ENCODE data around the gene MACROD2. TPM values are rescaled to one million over a fixed set of nuclear protein-coding genes. Genes with fewer than 3 reads are reported as not detected.

The MACROD2 gene
- total RNA-seq, 1 donor from 2014 or later: 2.4 TPM

DNA sequence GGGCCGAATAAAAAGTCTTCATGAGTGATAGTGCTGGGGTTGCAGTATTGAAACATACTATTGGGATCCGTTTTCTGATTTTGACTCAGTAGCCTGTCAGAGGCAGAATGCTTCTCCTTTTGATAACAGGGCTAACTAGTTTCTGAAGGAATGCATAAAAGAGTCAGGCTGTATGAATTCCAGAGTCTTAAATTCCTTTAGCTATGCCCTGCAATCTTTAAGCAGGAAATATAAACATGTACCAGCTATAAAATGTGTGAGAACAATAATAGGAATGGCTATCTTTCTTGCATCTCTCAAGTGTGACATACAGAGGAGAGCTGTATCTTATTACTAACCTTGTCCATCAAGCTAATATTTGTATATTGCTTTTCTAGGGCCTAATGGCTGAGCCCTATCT is 1660.8 kb downstream of the MACROD2 start:
- H3K79me2 ChIP-seq (ENCODE audit: insufficient read depth, low read length): no peaks in the 10 kb centered on the region
- Mint-ChIP-seq H3K27me3 (ENCODE audit: low read depth, unreplicated experiment) (peaks cover 2% of the 10 kb centered on the region), H3K36me3 (ENCODE audit: low read depth, unreplicated experiment) (no peaks in the 10 kb centered on the region), H3K9me3 (ENCODE audit: unreplicated experiment) (no peaks in the 10 kb centered on the region), H3K27ac (ENCODE audit: unreplicated experiment) (no peak overlapping the region), H3K4me1 (ENCODE audit: low read depth, unreplicated experiment) (no peaks in the 10 kb centered on the region), H3K4me3 (ENCODE audit: unreplicated experiment) (no peak overlapping the region)
- no peak overlapping the region for H3K9ac ChIP-seq (ENCODE audit: low read length)
- no peak overlapping the region for H3K27ac ChIP-seq (ENCODE audit: low read depth, low read length)
- H3K9me3 ChIP-seq (ENCODE audit: insufficient read depth, low read depth, low read length): no peaks in the 10 kb centered on the region
- no peak overlapping the region for H3K4me3 ChIP-seq (ENCODE audit: insufficient read depth, low read depth, low read length)
- no peaks in the 10 kb centered on the region for H3K36me3 ChIP-seq (ENCODE audit: insufficient read depth, low read length)
- H3K27me3 ChIP-seq (ENCODE audit: insufficient read depth, low read length): no peaks in the 10 kb centered on the region
- DNase-seq (ENCODE audit: low read depth) (no peak), FAIRE-seq (peak; percentile 67)
- no peaks in the 10 kb centered on the region for H4K20me1 ChIP-seq (ENCODE audit: insufficient read depth, low read length)
- no peak overlapping the region for H2AFZ ChIP-seq (ENCODE audit: low read depth, low read length)
- peaks cover 7% of the 10 kb centered on the region for H3K4me1 ChIP-seq (ENCODE audit: insufficient read depth, low read length)
- H3K4me2 ChIP-seq (ENCODE audit: low read length): peak overlapping the region; percentile 34
- TF ChIP-seq, protein P1, sequence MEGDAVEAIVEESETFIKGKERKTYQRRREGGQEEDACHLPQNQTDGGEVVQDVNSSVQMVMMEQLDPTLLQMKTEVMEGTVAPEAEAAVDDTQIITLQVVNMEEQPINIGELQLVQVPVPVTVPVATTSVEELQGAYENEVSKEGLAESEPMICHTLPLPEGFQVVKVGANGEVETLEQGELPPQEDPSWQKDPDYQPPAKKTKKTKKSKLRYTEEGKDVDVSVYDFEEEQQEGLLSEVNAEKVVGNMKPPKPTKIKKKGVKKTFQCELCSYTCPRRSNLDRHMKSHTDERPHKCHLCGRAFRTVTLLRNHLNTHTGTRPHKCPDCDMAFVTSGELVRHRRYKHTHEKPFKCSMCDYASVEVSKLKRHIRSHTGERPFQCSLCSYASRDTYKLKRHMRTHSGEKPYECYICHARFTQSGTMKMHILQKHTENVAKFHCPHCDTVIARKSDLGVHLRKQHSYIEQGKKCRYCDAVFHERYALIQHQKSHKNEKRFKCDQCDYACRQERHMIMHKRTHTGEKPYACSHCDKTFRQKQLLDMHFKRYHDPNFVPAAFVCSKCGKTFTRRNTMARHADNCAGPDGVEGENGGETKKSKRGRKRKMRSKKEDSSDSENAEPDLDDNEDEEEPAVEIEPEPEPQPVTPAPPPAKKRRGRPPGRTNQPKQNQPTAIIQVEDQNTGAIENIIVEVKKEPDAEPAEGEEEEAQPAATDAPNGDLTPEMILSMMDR (IDR thresholded peaks at IDR 0.05; ENCODE audit: insufficient read depth, low read depth, low read length): no peak
- TF ChIP-seq EZH2 (IDR thresholded peaks at IDR 0.05; ENCODE audit: insufficient read depth, low read length): no peak

DNA sequence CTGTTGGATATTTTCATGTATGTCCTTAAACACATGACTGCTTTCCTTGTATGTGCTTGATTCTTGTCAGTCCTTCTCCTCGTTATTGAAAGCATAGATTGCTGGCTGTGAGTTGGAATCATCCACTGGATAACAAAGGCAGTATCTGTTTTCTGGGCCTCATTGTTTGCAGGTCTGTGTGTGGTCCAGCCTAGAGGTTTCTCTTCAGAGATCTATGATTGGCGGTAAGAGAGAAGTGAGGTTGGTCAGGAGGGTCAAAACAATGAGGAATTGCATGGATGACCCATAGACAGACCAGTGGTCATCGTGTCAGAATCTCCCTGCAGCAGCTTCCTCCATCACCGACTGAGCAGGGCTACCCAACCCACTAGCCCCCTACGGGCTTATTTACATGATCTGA is 1663.0 kb downstream of the MACROD2 start:
- H3K36me3 Mint-ChIP-seq (ENCODE audit: low read depth, unreplicated experiment): no peaks in the 10 kb centered on the region
- H3K27me3 Mint-ChIP-seq (ENCODE audit: low read depth, unreplicated experiment): peaks cover 2% of the 10 kb centered on the region
- H3K9me3 ChIP-seq (ENCODE audit: insufficient read depth, low read depth, low read length): no peaks in the 10 kb centered on the region
- H4K20me1 ChIP-seq (ENCODE audit: insufficient read depth, low read length): no peaks in the 10 kb centered on the region
- no peaks in the 10 kb centered on the region for H3K27me3 ChIP-seq (ENCODE audit: insufficient read depth, low read length)
- DNase-seq (ENCODE audit: low read depth): no peak
- no peaks in the 10 kb centered on the region for H3K36me3 ChIP-seq (ENCODE audit: insufficient read depth, low read length)
- TF ChIP-seq, protein P1 (IDR thresholded peaks at IDR 0.05; ENCODE audit: insufficient read depth, low read depth, low read length): no peak
- TF ChIP-seq EZH2 (IDR thresholded peaks at IDR 0.05; ENCODE audit: insufficient read depth, low read length): no peak
- H3K9me3 Mint-ChIP-seq (ENCODE audit: unreplicated experiment): no peaks in the 10 kb centered on the region
- no peak overlapping the region for H3K9ac ChIP-seq (ENCODE audit: low read length)
- H3K4me3 Mint-ChIP-seq (ENCODE audit: unreplicated experiment): no peak overlapping the region
- H3K4me1 ChIP-seq (ENCODE audit: insufficient read depth, low read length): peaks cover 7% of the 10 kb centered on the region
- no peak overlapping the region for H3K4me2 ChIP-seq (ENCODE audit: low read length)
- FAIRE-seq: peak; percentile 23
- no peak overlapping the region for H3K27ac Mint-ChIP-seq (ENCODE audit: unreplicated experiment)
- no peaks in the 10 kb centered on the region for H3K79me2 ChIP-seq (ENCODE audit: insufficient read depth, low read length)
- no peaks in the 10 kb centered on the region for H3K4me1 Mint-ChIP-seq (ENCODE audit: low read depth, unreplicated experiment)
- no peak overlapping the region for H3K4me3 ChIP-seq (ENCODE audit: insufficient read depth, low read depth, low read length)
- H3K27ac ChIP-seq (ENCODE audit: low read depth, low read length): no peak overlapping the region
- no peak overlapping the region for H2AFZ ChIP-seq (ENCODE audit: low read depth, low read length)

DNA sequence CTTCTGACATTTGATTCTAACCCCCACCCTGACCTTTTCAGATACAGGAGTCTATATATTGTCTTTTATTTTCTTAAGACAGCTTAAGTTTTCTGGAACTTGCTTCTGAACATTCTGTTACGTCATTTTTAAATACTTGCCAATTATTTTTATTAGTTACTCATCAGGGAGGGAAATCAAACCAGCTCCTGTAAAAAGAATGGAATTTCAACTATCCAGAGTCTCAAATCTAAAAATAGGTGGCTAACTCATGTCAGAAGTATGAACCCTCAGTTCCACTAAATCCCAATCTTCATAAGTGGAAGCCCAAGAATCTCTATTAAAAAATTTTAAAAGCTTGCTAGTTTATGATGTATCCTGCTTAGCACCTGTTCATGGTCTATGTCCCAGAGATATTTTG is 1677.9 kb downstream of the MACROD2 start:
- Mint-ChIP-seq H3K27ac (ENCODE audit: unreplicated experiment) (peak overlapping the region; percentile 91), H3K4me3 (ENCODE audit: unreplicated experiment) (no peak overlapping the region), H3K36me3 (ENCODE audit: low read depth, unreplicated experiment) (no peaks in the 10 kb centered on the region), H3K4me1 (ENCODE audit: low read depth, unreplicated experiment) (peaks cover 26% of the 10 kb centered on the region), H3K27me3 (ENCODE audit: low read depth, unreplicated experiment) (no peaks in the 10 kb centered on the region), H3K9me3 (ENCODE audit: unreplicated experiment) (no peaks in the 10 kb centered on the region)
- peak; percentile 80 for FAIRE-seq
- Histone ChIP-seq H3K4me2 (ENCODE audit: low read length) (peak overlapping the region; percentile 69), H3K9me3 (ENCODE audit: insufficient read depth, low read depth, low read length) (no peaks in the 10 kb centered on the region), H4K20me1 (ENCODE audit: insufficient read depth, low read length) (no peaks in the 10 kb centered on the region), H3K36me3 (ENCODE audit: insufficient read depth, low read length) (no peaks in the 10 kb centered on the region), H3K4me3 (ENCODE audit: insufficient read depth, low read depth, low read length) (no peak overlapping the region), H3K9ac (ENCODE audit: low read length) (peak overlapping the region; percentile 31), H3K79me2 (ENCODE audit: insufficient read depth, low read length) (no peaks in the 10 kb centered on the region), H3K27ac (ENCODE audit: low read depth, low read length) (peak overlapping the region; percentile 70), H2AFZ (ENCODE audit: low read depth, low read length) (no peak overlapping the region), H3K27me3 (ENCODE audit: insufficient read depth, low read length) (no peaks in the 10 kb centered on the region), H3K4me1 (ENCODE audit: insufficient read depth, low read length) (peaks cover 19% of the 10 kb centered on the region)
- peak; percentile 73 for DNase-seq (ENCODE audit: low read depth)
- TF ChIP-seq EZH2 (IDR thresholded peaks at IDR 0.05; ENCODE audit: insufficient read depth, low read length): no peak
- TF ChIP-seq, protein P1 (IDR thresholded peaks at IDR 0.05; ENCODE audit: insufficient read depth, low read depth, low read length): no peak
